ENCODE results near the gene MARCHF10. TPM values are rescaled to one million over a fixed set of nuclear protein-coding genes. Genes with fewer than 3 reads are reported as not detected.

The MARCHF10 gene
- total and polyA plus RNA-seq, 2 donors (not counting 3 experiments of a cell fraction or from before 2014, with no cell fraction given), result 0.11 TPM; not detected in 1

DNA sequence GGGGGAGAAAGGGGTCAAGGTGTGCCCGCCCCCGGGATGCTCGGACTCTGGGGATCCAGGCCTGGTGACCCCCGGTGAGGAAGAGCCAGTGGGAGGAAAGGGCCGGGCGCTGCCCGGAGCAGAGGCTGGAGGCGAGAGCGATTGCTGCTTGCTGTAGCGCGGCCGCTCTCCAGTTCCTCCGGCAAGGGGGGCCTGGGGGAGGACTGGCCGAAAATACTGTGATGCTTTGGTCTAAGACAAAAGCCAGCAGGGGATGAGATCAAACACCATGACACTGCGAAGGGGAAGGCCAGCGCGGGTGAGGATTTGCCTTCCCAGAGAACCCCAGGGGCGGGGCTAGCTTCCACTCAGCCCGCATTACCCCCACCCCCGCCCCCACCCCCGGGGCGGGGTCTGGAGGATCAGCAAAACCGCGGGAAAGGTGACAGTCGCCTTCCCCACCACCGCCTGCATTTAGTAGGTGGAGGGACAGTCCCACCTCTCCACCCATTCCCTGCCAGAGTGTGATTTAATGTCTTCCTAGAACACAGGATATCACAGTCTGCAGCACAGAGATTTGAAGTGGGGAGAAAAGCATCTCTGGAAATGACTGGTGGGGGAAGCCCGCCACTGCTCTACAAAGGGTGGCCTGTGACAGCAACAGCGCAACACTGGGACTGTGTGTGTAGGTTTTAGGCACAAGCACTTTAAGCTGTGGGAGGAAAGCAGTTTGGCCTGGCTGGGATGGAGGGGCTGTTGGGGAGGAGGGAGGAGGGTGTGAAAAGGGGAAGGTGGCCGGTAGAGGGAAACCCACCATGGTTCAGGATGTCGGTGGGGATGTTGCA lies 154.9 kb downstream of the MARCHF10 start:
- no peaks in the 10 kb centered on the region for H3K9me3 ChIP-seq (replicated peaks; ENCODE audit: control insufficient read depth, insufficient read depth, low read length)
- H4K20me1 ChIP-seq (replicated peaks; ENCODE audit: control insufficient read depth, extremely low read depth, insufficient read depth, low read length), result no peaks in the 10 kb centered on the region
- no peaks in the 10 kb centered on the region for H3K79me2 ChIP-seq (ENCODE audit: control insufficient read depth, insufficient read depth, low read length)
- no peak for TF ChIP-seq FOS (IDR thresholded peaks at IDR 0.05; ENCODE audit: borderline replicate concordance, insufficient read depth, low read length)
- no peak for TF ChIP-seq EZH2 (IDR thresholded peaks at IDR 0.05; ENCODE audit: borderline replicate concordance, low read depth, low read length, severe bottlenecking)
- TF ChIP-seq POLR2A (IDR thresholded peaks at IDR 0.05; ENCODE audit: low read depth, low read length), result no peak
- TF ChIP-seq JUN (IDR thresholded peaks at IDR 0.05; ENCODE audit: borderline replicate concordance, insufficient read depth, insufficient read length, low read depth), result no peak
- TF ChIP-seq POLR2AphosphoS5 (IDR thresholded peaks at IDR 0.05; ENCODE audit: insufficient read depth, low read depth, low read length), result no peak
- ChIA-PET POLR2A (interaction anchor here (0.6 kb wide), 1 partner anchor 59 kb away, joined by 3 read pairs; no protein-coding TSS in a partner anchor), CTCF (interaction anchor here (1.1 kb wide), 1 partner anchor 19 kb away, joined by 5 read pairs; no protein-coding TSS in a partner anchor)
- intact Hi-C loops (cut with micrococcal nuclease) (no loop called here), dilution Hi-C loops (cut with MboI; ENCODE audit: extremely low pct_ligation_motif_present, low sequenced_read_pairs) (no loop called here)
- H2AFZ ChIP-seq (ENCODE audit: low read depth, low read length), result peak overlapping the region; percentile 64
- H3K27me3 ChIP-seq (ENCODE audit: control insufficient read depth in 2 of 2, insufficient read depth in 2 of 2, low read length in 2 of 2), result no peaks in the 10 kb centered on the region
- H3K36me3 ChIP-seq (ENCODE audit: control insufficient read depth in 2 of 2, extremely low read depth in 1 of 2, insufficient read depth in 2 of 2, low read length in 2 of 2), result no peaks in the 10 kb centered on the region
- no TSS peak for BruUV-seq (replicated peaks)
- FAIRE-seq (peak; percentile 38), DNase-seq (ENCODE audit: low read depth, low spot score) (peak; percentile 30)
- H3K9ac ChIP-seq (replicated peaks; ENCODE audit: extremely low read depth, insufficient read depth, low read length), result peak overlapping the region; percentile 85
- H3K4me3 ChIP-seq (replicated peaks in 1 of 3; ENCODE audit: insufficient read depth in 1 of 3, low read depth in 1 of 3, low read length in 3 of 3), result peak overlapping the region; percentile 50 to 69 (median 55)
- H3K27ac ChIP-seq (ENCODE audit: insufficient read depth, low read depth, low read length), result peak overlapping the region; percentile 92
- no peaks in the 10 kb centered on the region for H3K9me1 ChIP-seq (replicated peaks; ENCODE audit: control insufficient read depth, extremely low read depth, insufficient read depth, low read length)
- peak overlapping the region; percentile 71 for H3K4me2 ChIP-seq (ENCODE audit: insufficient read depth, low read length)
- H3K4me1 ChIP-seq (ENCODE audit: control insufficient read depth, extremely low read depth, insufficient read depth, low read length), result peaks cover 16% of the 10 kb centered on the region
